ENCODE results near the gene SUPT3H.
A peak's percentile ranks its signal among the peaks of the same experiment; 100 is the strongest.

SUPT3H gene

GRCh38 chr6:45377554-45378333, at the start of gene SUPT3H:
Gene SUPT3H (minus strand): TSS chr6:45377934.
- DNase-seq: peak; percentile 37 to 94 (median 83)

GRCh38 chr6:45426251-45426650, 48.5 kb upstream of the SUPT3H start:
- DNase-seq: no peak

GRCh38 chr6:45424451-45424861, 46.7 kb upstream of the SUPT3H start:
- peak in 1 of 56 donors; percentile 21 for DNase-seq

GRCh38 chr6:45423824-45424450, 46.2 kb upstream of the SUPT3H start:
- peak in 2 of 56 donors; percentile 8 to 23 for DNase-seq

- DNase-seq: peak in 9 of 56 donors; percentile 7 to 38 (median 24)
Measured at GRCh38 chr6:45423111-45423823, 45.5 kb upstream of the SUPT3H start.

- peak in 10 of 56 donors; percentile 13 to 52 (median 33) for DNase-seq
Measured at GRCh38 chr6:45422503-45423110, 44.9 kb upstream of the SUPT3H start.

- DNase-seq: peak in 35 of 56 donors; percentile 16 to 78 (median 40)
Measured at GRCh38 chr6:45421709-45422502, 44.2 kb upstream of the SUPT3H start.

GRCh38 chr6:45420909-45421708, 43.4 kb upstream of the SUPT3H start:
- DNase-seq: no peak

- peak in 3 of 56 donors; percentile 2 to 5 (median 5) for DNase-seq
Measured at GRCh38 chr6:45420083-45420908, 42.6 kb upstream of the SUPT3H start.

GRCh38 chr6:45419571-45420082, 41.9 kb upstream of the SUPT3H start:
- DNase-seq: peak in 19 of 56 donors; percentile 2 to 59 (median 30)

GRCh38 chr6:45417436-45417835, 39.7 kb upstream of the SUPT3H start:
- DNase-seq: no peak

- DNase-seq: no peak
Measured at GRCh38 chr6:45416700-45417099, 39.0 kb upstream of the SUPT3H start.

GRCh38 chr6:45415788-45416518, 38.2 kb upstream of the SUPT3H start:
- no peak for DNase-seq

GRCh38 chr6:45415315-45415714, 37.6 kb upstream of the SUPT3H start:
- no peak for DNase-seq

GRCh38 chr6:45411959-45412358, 34.2 kb upstream of the SUPT3H start:
- no peak for DNase-seq

- DNase-seq: no peak
Measured at GRCh38 chr6:45400021-45400420, 22.3 kb upstream of the SUPT3H start.

- DNase-seq: no peak
Measured at GRCh38 chr6:45398075-45398813, 20.5 kb upstream of the SUPT3H start.
